H1 (cell line): Measurements from ENCODE around the gene GALNT4. TPM values are rescaled to one million over a fixed set of nuclear protein-coding genes. Genes with fewer than 3 reads are reported as not detected.

Source experiments
- CHD7 ChIP-seq: fragments of 300-600 bp; sonication (generic); IDR thresholded peaks from 2 replicates; pipeline ENCODE4 v1.7.1; 2012; ENCODE audit warnings: low read length, moderate library complexity, mild to moderate bottlenecking, inconsistent platforms; ENCODE audit not compliant: insufficient replicate concordance
- RBBP5 ChIP-seq: IDR thresholded peaks from 2 replicates; pipeline ENCODE4 v1.7.1; 2012; ENCODE audit warnings: low read depth, mild to moderate bottlenecking, inconsistent platforms, low read length, moderate library complexity, borderline replicate concordance
- SUZ12 ChIP-seq: fragments of 200-600 bp; sonication (generic); IDR thresholded peaks from 2 replicates; pipeline ENCODE4 v1.6.1; 2012; ENCODE audit warnings: mild to moderate bottlenecking, inconsistent platforms, low read length, moderate library complexity, mixed read lengths
- polyA plus RNA-seq, 7 experiments: library from polyadenylated mRNA; depleted of rRNA in 3 of 7; stranded (reverse) in 5 of 7; unstranded in 2 of 7; fragments of >200 nt in 5 of 7; fragments of 200-250 nt in 2 of 7; gene quantifications; 1 replicate in 5 of 7; 2 replicates in 1 of 7; 4 replicates in 1 of 7; pipeline versions ENCODE4 v1.2.1 to v1.2.3, GENCODE V29; 2011 to 2013; ENCODE audit warnings: missing spikeins in 2 of 7, mixed read lengths in 2 of 7
- total RNA-seq: library from RNA; stranded (reverse); fragmentation: NEBNext Ultra II Directional; extraction: Animal tissue kit (Norgen Biotek cat#: 25700); gene quantifications from 2 replicates; pipeline ENCODE4 v1.2.1, GENCODE V29; 2021

The GALNT4 gene
- total and polyA plus RNA-seq, 2 of the 8 experiments (the other 6 are each of a cell fraction or from before 2014, with no cell fraction given): 0.45 to 3.3 TPM

- no peak for TF ChIP-seq CHD7
- no peak for TF ChIP-seq RBBP5
- no peak for TF ChIP-seq SUZ12
Measured at GRCh38 chr12:89540586-89540985, 16.0 kb upstream of the GALNT4 start (continued).
